Spleen (tissue), 11 donors: ENCODE results near the gene PITPNC1. TPM values are rescaled to one million over a fixed set of nuclear protein-coding genes. Genes with fewer than 3 reads are reported as not detected.

ENCODE experiments used
- DNase-seq: peaks from one replicate; pipeline ENCODE4 v3.0.0-alpha.2; 2020
- H3K27ac ChIP-seq, 8 donors: fragments of 200-600 bp; sonication (generic) in 7 of 8; 1 replicate in 4 of 8; 2 replicates in 4 of 8; pipeline versions ENCODE4 v1.5.0 to v1.8.0; 2016 to 2021; ENCODE audit warnings: inconsistent platforms in 4 of 8, mild to moderate bottlenecking in 4 of 8, moderate library complexity in 1 of 8
- H3K27me3 ChIP-seq, 7 donors: fragments of 200-600 bp; sonication (generic) in 6 of 7; replicated peaks in 1 of 7; 1 replicate in 4 of 7; 2 replicates in 3 of 7; pipeline versions ENCODE4 v1.5.0 to v1.8.0; 2016 to 2021; ENCODE audit warnings: inconsistent platforms in 3 of 7, mild to moderate bottlenecking in 1 of 7
- H3K36me3 ChIP-seq, 6 donors: fragments of 200-600 bp; sonication (generic) in 5 of 6; 1 replicate in 4 of 6; 2 replicates in 2 of 6; pipeline versions ENCODE4 v1.5.0 to v1.8.0; 2016 to 2021; ENCODE audit warnings: inconsistent platforms in 2 of 6
- H3K4me1 ChIP-seq, 6 donors: fragments of 200-600 bp; sonication (generic) in 5 of 6; 1 replicate in 3 of 6; 2 replicates in 3 of 6; pipeline versions ENCODE4 v1.5.0 to v1.8.0; 2016 to 2021; ENCODE audit warnings: inconsistent platforms in 3 of 6
- H3K4me3 ChIP-seq, 8 donors: fragments of 200-600 bp; sonication (generic) in 7 of 8; 1 replicate in 4 of 8; 2 replicates in 4 of 8; pipeline versions ENCODE4 v1.5.0 to v1.8.0; 2016 to 2021; ENCODE audit warnings: inconsistent platforms in 4 of 8, mild to moderate bottlenecking in 4 of 8, moderate library complexity in 2 of 8
- H3K9me3 ChIP-seq, 8 donors: fragments of 200-600 bp; sonication (generic) in 7 of 8; 1 replicate in 4 of 8; 2 replicates in 4 of 8; pipeline versions ENCODE4 v1.5.0 to v1.8.0; 2016 to 2021; ENCODE audit warnings: inconsistent platforms in 4 of 8
- CTCF ChIP-seq, 11 experiments: fragments of 200-600 bp in 7 of 11; fragments of 450-650 bp in 4 of 11; sonication (generic) in 4 of 11; IDR thresholded peaks in 8 of 11; conservative IDR thresholded peaks in 3 of 11; 1 replicate in 7 of 11; 2 replicates in 4 of 11; pipeline versions ENCODE4 v1.4.0 to v1.8.0; 2016 to 2021; ENCODE audit warnings: antibody characterized with exemption in 11 of 11, inconsistent platforms in 4 of 11, mild to moderate bottlenecking in 1 of 11
- POLR2A ChIP-seq, 3 donors: fragments of 450-650 bp; IDR thresholded peaks; one replicate each; pipeline ENCODE4 v1.5.1; 2017; ENCODE audit warnings: antibody characterized with exemption in 3 of 3, mild to moderate bottlenecking in 1 of 3
- POLR2AphosphoS5 ChIP-seq, 3 donors: sonication (generic); formaldehyde crosslinking; IDR thresholded peaks; one replicate each; pipeline ENCODE4 v1.5.1; 2017; ENCODE audit warnings: antibody characterized with exemption in 3 of 3
- WGBS, 5 donors: extraction: QIAGEN DNeasy Blood & Tissue Kit in 3 of 5; methylation state at CpG; one replicate each; pipeline versions ENCODE4 v1.1.5 to v1.1.7; 2013 to 2018; 5-methylcytosine and 5-hydroxymethylcytosine counted together
- intact Hi-C: fragments of 100-400 bp; cut with DNase I; formaldehyde crosslinking; loops from one replicate; pipeline ENCODE4 v1.15.0; 2023; ENCODE audit warnings: low total_unique reads
- polyA plus RNA-seq, 3 donors: library from polyadenylated mRNA; stranded (reverse); fragments of 200-250 nt; gene quantifications; one replicate each; pipeline ENCODE4 v1.2.1, GENCODE V29; 2013
- total RNA-seq, 7 donors: library from RNA; depleted of rRNA in 3 of 7; stranded (reverse); fragments of >200 nt in 3 of 7; fragmentation: NEBNext Ultra II Directional in 4 of 7; extraction: Animal tissue kit (Norgen Biotek cat#: 25700) in 4 of 7; gene quantifications; one replicate each; pipeline versions ENCODE4 v1.1.0 to v1.2.1, GENCODE V29; 2016 to 2021
- donor health status: healthy with polysubstance abuse.
- donor health status: DM: no; HTN: no; CAD: no; lungs with moderate emphysema.
- donor health status: DM: no; HTN: no; CAD: no.
- donor health status: Bipolar disorder and iron deficiency.
- donor health status: healthy.
- donor health status: DM: no; HTN: no; CAD: no.
- donor health status: DM: yes; HTN: yes; CAD: no.

PITPNC1 gene
- total and polyA plus RNA-seq, 10 donors, result 5.8 to 33.8 (median 18.8) TPM

- Histone ChIP-seq H3K27me3 (no peaks in the 10 kb centered on the region), H3K4me3 (no peak overlapping the region), H3K27ac (no peak overlapping the region), H3K4me1 (no peaks in the 10 kb centered on the region), H3K36me3 (peaks cover 0 to 8% (median 0%) of the 10 kb centered on the region in 6 donors), H3K9me3 (no peaks in the 10 kb centered on the region)
- intact Hi-C loops, result no loop called here
- WGBS, 5 donors, result 94 to 99% (median 98%) methylated on average over 8 to 9 of the region's 9 CpGs
- TF ChIP-seq POLR2A (IDR thresholded peaks at IDR 0.05) (no peak), CTCF (IDR thresholded peaks at IDR 0.05 in 8 of 11, conservative IDR thresholded peaks at IDR 0.05 in 3 of 11) (no peak), POLR2AphosphoS5 (IDR thresholded peaks at IDR 0.05) (no peak)
- DNase-seq, result peak; percentile 50
Measured at GRCh38 chr17:67619555-67619954, 242.5 kb downstream of the PITPNC1 start.

- 94 to 99% (median 96%) methylated on average over 8 of the region's 8 CpGs for WGBS, 5 donors
- Histone ChIP-seq H3K36me3 (peaks cover 0 to 8% (median under 1%) of the 10 kb centered on the region in 6 donors), H3K4me1 (no peaks in the 10 kb centered on the region), H3K27me3 (no peaks in the 10 kb centered on the region), H3K27ac (no peak overlapping the region), H3K4me3 (no peak overlapping the region), H3K9me3 (no peaks in the 10 kb centered on the region)
- intact Hi-C loops, result no loop called here
- no peak for TF ChIP-seq POLR2A (IDR thresholded peaks at IDR 0.05)
- no peak for TF ChIP-seq CTCF (IDR thresholded peaks at IDR 0.05 in 8 of 11, conservative IDR thresholded peaks at IDR 0.05 in 3 of 11)
- no peak for TF ChIP-seq POLR2AphosphoS5 (IDR thresholded peaks at IDR 0.05)
- peak; percentile 16 for DNase-seq
Measured at GRCh38 chr17:67620088-67620487, 243.0 kb downstream of the PITPNC1 start.

- DNase-seq, result peak; percentile 34
- TF ChIP-seq POLR2A (IDR thresholded peaks at IDR 0.05) (no peak), POLR2AphosphoS5 (IDR thresholded peaks at IDR 0.05) (no peak), CTCF (IDR thresholded peaks at IDR 0.05 in 8 of 11, conservative IDR thresholded peaks at IDR 0.05 in 3 of 11) (no peak)
- no peaks in the 10 kb centered on the region for H3K4me1 ChIP-seq
- H3K27ac ChIP-seq, result no peak overlapping the region
- H3K4me3 ChIP-seq, result no peak overlapping the region
- 96 to 98% (median 96%) methylated on average over 8 of the region's 8 CpGs for WGBS, 5 donors
- H3K27me3 ChIP-seq, result no peaks in the 10 kb centered on the region
- intact Hi-C loops, result no loop called here
- H3K36me3 ChIP-seq, result peaks cover 0 to 8% (median 2%) of the 10 kb centered on the region in 6 donors
- H3K9me3 ChIP-seq, result no peaks in the 10 kb centered on the region
Measured at GRCh38 chr17:67620636-67621035, 243.6 kb downstream of the PITPNC1 start.

- Histone ChIP-seq H3K27me3 (no peaks in the 10 kb centered on the region), H3K4me3 (no peak overlapping the region), H3K9me3 (peaks cover 0 to 10% (median 4%) of the 10 kb centered on the region in 8 donors), H3K27ac (no peak overlapping the region), H3K4me1 (no peaks in the 10 kb centered on the region), H3K36me3 (peaks cover 0 to 8% (median 2%) of the 10 kb centered on the region in 6 donors)
- TF ChIP-seq CTCF (IDR thresholded peaks at IDR 0.05 in 8 of 11, conservative IDR thresholded peaks at IDR 0.05 in 3 of 11) (no peak), POLR2A (IDR thresholded peaks at IDR 0.05) (no peak), POLR2AphosphoS5 (IDR thresholded peaks at IDR 0.05) (no peak)
- DNase-seq, result no peak
- intact Hi-C loops, result no loop called here
- 89 to 93% (median 92%) methylated on average over 2 of the region's 2 CpGs for WGBS, 5 donors
Measured at GRCh38 chr17:67623767-67624166, 246.7 kb downstream of the PITPNC1 start.
